Smooth muscle cell (in vitro differentiated cells): ENCODE measurements around the gene DHRSX. TPM values are rescaled to one million over a fixed set of nuclear protein-coding genes. Genes with fewer than 3 reads are reported as not detected.
"Not testable (repeated sequence)": the region's sequence is repeated elsewhere in the genome, so short reads cannot be mapped to it uniquely, and the experiment has no call there.

Experiments used
- DNase-seq: peaks from one replicate; lab custom pipeline; 2025; ENCODE audit not compliant: unreplicated experiment; lab: John Stamatoyannopoulos, UW
- H2AFZ ChIP-seq: fragments of 200-600 bp; sonication (generic); 2 replicates; pipeline ENCODE4 v1.6.0; 2016; ENCODE audit warnings: antibody characterized with exemption, low read depth, mild to moderate bottlenecking
- H3F3A ChIP-seq: fragments of 200-600 bp; sonication (generic); 2 replicates; pipeline ENCODE4 v1.6.0; 2017; ENCODE audit warnings: antibody characterized with exemption, low read depth
- H3K27ac ChIP-seq: fragments of 200-600 bp; sonication (generic); 2 replicates; pipeline ENCODE4 v1.5.1; 2016; ENCODE audit warnings: low read depth, mild to moderate bottlenecking
- H3K27me3 ChIP-seq: fragments of 200-600 bp; sonication (generic); 2 replicates; pipeline ENCODE4 v1.6.1; 2016; ENCODE audit warnings: low read depth, mild to moderate bottlenecking
- H3K36me3 ChIP-seq: fragments of 200-600 bp; sonication (generic); 2 replicates; pipeline ENCODE4 v1.5.1; 2016; ENCODE audit warnings: low read depth
- H3K4me1 ChIP-seq: fragments of 200-600 bp; sonication (generic); 2 replicates; pipeline ENCODE4 v1.5.1; 2016; ENCODE audit warnings: low read depth
- H3K4me2 ChIP-seq: fragments of 200-600 bp; sonication (generic); 2 replicates; pipeline ENCODE4 v1.6.0; 2016; ENCODE audit warnings: mild to moderate bottlenecking
- H3K4me3 ChIP-seq: fragments of 200-600 bp; sonication (generic); 2 replicates; pipeline ENCODE4 v1.5.1; 2016; ENCODE audit warnings: mild to moderate bottlenecking
- H3K79me2 ChIP-seq: fragments of 200-600 bp; sonication (generic); 2 replicates; pipeline ENCODE4 v1.6.0; 2016; ENCODE audit warnings: low read depth, mild to moderate bottlenecking
- H3K9ac ChIP-seq: fragments of 200-600 bp; sonication (generic); 2 replicates; pipeline ENCODE4 v1.6.0; 2016; ENCODE audit warnings: low read depth
- H3K9me3 ChIP-seq: fragments of 200-600 bp; sonication (generic); replicated peaks from 2 replicates; pipeline ENCODE4 v1.5.1; 2016; ENCODE audit warnings: low read depth
- H4K20me1 ChIP-seq: fragments of 200-600 bp; sonication (generic); 2 replicates; pipeline ENCODE4 v1.6.0; 2016; ENCODE audit warnings: low read depth
- WGBS: methylation state at CpG from one replicate; pipeline ENCODE4 v1.1.7; 2016; ENCODE audit warnings: low lambda C conversion rate; 5-methylcytosine and 5-hydroxymethylcytosine counted together
- polyA plus RNA-seq: library from polyadenylated mRNA; unstranded; fragments of >200 nt; fragmentation: Nextera tagmentation; extraction: Ambion mirVana; gene quantifications from 2 replicates; pipeline ENCODE4 v1.2.1, GENCODE V29; 2016
- total RNA-seq: library from RNA; depleted of rRNA; stranded (reverse); fragments of >200 nt; gene quantifications from 2 replicates; pipeline ENCODE4 v1.2.3, GENCODE V29; 2014
- TF ChIP-seq, protein P1 (sequence below): fragments of 200-600 bp; sonication (generic); IDR thresholded peaks from 2 replicates; pipeline ENCODE4 v1.5.1; 2017; ENCODE audit warnings: borderline replicate concordance, mild to moderate bottlenecking, antibody characterized with exemption; ENCODE audit not compliant: insufficient read depth, poor library complexity, severe bottlenecking

Gene DHRSX
- total and polyA plus RNA-seq, 2 experiments from 2014 or later = 32.5 to 49.9 TPM

DNA sequence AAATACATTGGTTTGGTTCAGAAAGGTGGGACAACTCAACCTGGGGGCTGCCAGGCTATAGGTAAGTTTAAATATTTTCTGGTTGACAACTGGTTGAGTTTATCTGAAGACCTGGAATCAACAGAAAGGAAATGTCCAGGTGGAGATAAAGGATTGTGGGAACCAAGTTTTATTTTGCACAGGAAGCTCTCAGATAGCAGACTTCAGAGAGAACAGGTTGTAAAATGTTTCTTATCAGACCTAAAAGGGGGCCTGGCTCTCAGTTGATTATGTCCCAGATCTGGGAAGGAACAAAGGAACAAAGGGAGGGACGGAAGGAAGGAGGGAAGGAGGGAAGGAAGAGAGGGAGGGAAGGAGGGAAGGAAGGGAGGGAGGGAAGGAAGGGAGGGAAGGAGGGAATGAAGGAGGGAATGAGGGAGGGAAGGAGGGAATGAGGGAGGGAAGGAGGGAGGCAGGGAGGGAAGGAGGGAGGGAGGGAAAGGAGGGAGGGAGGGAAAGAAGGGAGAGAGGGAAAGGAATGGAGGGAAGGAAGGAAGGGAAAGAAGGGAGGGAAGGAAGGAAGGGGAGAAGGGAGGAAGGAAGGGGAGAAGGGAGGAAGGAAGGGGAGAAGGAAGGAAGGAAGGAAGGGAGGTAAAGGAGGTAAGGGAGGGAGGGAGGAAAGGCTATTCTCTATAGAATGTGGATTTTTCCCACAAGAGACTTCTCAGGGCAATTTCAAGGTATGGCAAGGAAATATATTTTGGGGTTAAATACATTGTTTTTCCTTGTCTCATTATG is 186.7 kb downstream of the DHRSX start:
- no peak for DNase-seq
- H3K9ac ChIP-seq = no peak overlapping the region
- peaks cover 9% of the 10 kb centered on the region for H3K4me1 ChIP-seq
- H4K20me1 ChIP-seq = peaks cover 10% of the 10 kb centered on the region
- TF ChIP-seq, protein P1, sequence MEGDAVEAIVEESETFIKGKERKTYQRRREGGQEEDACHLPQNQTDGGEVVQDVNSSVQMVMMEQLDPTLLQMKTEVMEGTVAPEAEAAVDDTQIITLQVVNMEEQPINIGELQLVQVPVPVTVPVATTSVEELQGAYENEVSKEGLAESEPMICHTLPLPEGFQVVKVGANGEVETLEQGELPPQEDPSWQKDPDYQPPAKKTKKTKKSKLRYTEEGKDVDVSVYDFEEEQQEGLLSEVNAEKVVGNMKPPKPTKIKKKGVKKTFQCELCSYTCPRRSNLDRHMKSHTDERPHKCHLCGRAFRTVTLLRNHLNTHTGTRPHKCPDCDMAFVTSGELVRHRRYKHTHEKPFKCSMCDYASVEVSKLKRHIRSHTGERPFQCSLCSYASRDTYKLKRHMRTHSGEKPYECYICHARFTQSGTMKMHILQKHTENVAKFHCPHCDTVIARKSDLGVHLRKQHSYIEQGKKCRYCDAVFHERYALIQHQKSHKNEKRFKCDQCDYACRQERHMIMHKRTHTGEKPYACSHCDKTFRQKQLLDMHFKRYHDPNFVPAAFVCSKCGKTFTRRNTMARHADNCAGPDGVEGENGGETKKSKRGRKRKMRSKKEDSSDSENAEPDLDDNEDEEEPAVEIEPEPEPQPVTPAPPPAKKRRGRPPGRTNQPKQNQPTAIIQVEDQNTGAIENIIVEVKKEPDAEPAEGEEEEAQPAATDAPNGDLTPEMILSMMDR = no peak
- H2AFZ ChIP-seq = no peak overlapping the region
- H3K27me3 ChIP-seq = no peaks in the 10 kb centered on the region
- no peak overlapping the region for H3K27ac ChIP-seq
- H3K4me3 ChIP-seq = no peak overlapping the region
- no peaks in the 10 kb centered on the region for H3K9me3 ChIP-seq
- H3F3A ChIP-seq = no peaks in the 10 kb centered on the region
- H3K36me3 ChIP-seq = no peaks in the 10 kb centered on the region
- no peaks in the 10 kb centered on the region for H3K79me2 ChIP-seq
- WGBS = 73% methylated on average over 1 of the region's 1 CpG
- no peak overlapping the region for H3K4me2 ChIP-seq

DNA sequence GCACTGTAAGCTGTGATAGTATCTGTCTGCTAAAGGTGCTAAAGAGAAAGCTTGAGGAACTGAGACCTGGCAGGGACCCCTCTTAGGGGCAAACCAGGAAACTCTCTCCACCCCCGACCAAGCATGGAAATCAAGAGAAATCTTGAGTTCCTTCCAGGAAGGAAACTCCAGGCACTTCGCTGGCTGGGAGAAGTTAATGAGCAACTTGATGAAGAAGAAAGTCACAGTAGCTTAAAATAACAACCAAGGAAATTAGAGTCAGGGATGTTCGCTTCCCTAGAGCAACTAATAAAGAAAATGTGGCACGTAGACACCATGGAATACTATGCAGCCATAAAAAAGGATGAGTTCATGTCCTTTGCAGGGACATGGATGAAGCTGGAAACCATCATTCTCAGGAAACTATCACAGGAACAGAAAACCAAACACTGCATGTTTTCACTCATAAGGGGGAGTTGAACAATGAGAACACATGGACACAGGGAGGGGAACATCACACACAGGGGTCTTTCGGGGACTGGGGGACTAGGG is 188.7 kb downstream of the DHRSX start:
- H3F3A ChIP-seq, H3K9me3 ChIP-seq, H3K4me3 ChIP-seq, DNase-seq, H3K4me1 ChIP-seq, H3K9ac ChIP-seq, H4K20me1 ChIP-seq, H3K79me2 ChIP-seq, H3K4me2 ChIP-seq, H3K36me3 ChIP-seq, H3K27me3 ChIP-seq, H3K27ac ChIP-seq, H2AFZ ChIP-seq: not testable (repeated sequence)
- WGBS = 97% methylated on average over 5 of the region's 5 CpGs

DNA sequence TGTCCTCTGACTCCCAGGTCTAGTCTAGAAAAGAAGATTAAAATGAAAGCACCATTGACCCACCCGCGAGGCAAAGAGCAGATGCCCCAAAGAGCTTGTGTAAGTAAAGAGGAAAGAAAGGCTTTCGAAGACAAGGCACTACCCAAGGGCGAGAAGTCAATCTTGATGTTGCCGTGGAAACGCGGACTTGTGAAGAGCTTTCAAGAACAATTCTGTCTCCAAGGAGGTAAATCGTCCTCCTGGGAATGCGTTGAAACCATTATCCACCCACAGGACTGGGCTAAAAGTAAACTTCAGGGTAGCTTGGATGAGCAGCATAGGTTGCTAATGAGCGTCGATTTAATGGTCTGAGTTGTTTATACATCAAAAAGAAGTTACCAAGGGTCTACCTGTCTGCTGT is 189.3 kb downstream of the DHRSX start:
- WGBS = 65% methylated on average over 11 of the region's 11 CpGs
- no peak for DNase-seq
- Histone ChIP-seq H3K79me2 (no peaks in the 10 kb centered on the region), H4K20me1 (peaks cover 5% of the 10 kb centered on the region), H3F3A (no peaks in the 10 kb centered on the region), H3K9me3 (no peaks in the 10 kb centered on the region), H3K36me3 (no peaks in the 10 kb centered on the region), H3K4me1 (peaks cover 9% of the 10 kb centered on the region), H3K27ac (no peak overlapping the region), H3K4me3 (no peak overlapping the region), H2AFZ (no peak overlapping the region), H3K9ac (no peak overlapping the region), H3K27me3 (no peaks in the 10 kb centered on the region), H3K4me2 (no peak overlapping the region)
- TF ChIP-seq, protein P1 = no peak

DNA sequence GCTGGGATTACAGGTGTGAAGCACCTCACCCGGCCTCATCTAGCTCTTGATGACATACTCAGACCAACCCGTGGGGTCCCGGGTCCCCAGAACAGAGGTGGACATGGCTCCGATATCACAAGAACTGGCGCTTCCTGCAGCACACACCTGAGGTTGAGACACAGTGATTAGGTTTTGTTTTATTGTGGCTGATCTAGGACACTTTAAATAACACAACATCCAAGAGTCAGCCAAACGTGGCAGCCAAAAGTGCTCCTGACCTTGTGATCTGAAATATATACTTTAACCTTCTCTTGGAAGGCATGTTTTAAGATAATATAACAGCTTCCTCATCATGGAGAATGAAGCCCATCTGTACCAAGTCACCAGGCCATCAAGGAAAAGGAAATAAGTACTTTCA is 198.9 kb downstream of the DHRSX start:
- Histone ChIP-seq H3F3A (no peaks in the 10 kb centered on the region), H4K20me1 (peaks cover 9% of the 10 kb centered on the region), H3K4me3 (no peak overlapping the region), H3K79me2 (no peaks in the 10 kb centered on the region), H3K27me3 (no peaks in the 10 kb centered on the region), H3K9ac (no peak overlapping the region), H3K4me1 (no peaks in the 10 kb centered on the region), H2AFZ (no peak overlapping the region), H3K27ac (no peak overlapping the region), H3K4me2 (no peak overlapping the region), H3K36me3 (no peaks in the 10 kb centered on the region), H3K9me3 (no peaks in the 10 kb centered on the region)
- TF ChIP-seq, protein P1 = no peak
- no peak for DNase-seq
- WGBS = over 99% methylated on average over 6 of the region's 6 CpGs
